Posterior cingulate gyrus (tissue), 11 donors: ENCODE data around the gene CACNA1C.
"Not testable (repeated sequence)": the region's sequence is repeated elsewhere in the genome, so short reads cannot be mapped to it uniquely, and the experiment has no call there.

ENCODE experiments used
- DNase-seq, 10 donors: peaks; one replicate each; pipeline versions ENCODE4 v3.0.0 to v3.0.0-alpha.2; 2020 to 2021; ENCODE audit warnings: mixed read lengths in 3 of 10
- intact Hi-C: fragments of 100-400 bp; cut with DNase I; formaldehyde crosslinking; loops from one replicate; pipeline ENCODE4 v1.15.1; 2023

The CACNA1C gene

GRCh38 chr12:2679068-2679815, 626.5 kb downstream of the CACNA1C start:
- DNase-seq, result peak in 2 of 10 donors; percentile 2 to 78
- intact Hi-C loops, result no loop called here

GRCh38 chr12:2679816-2680675, 627.3 kb downstream of the CACNA1C start:
- intact Hi-C loops, result no loop called here
- DNase-seq, result peak in 2 of 10 donors; percentile 5 to 70

- intact Hi-C loops, result no loop called here
- peak in 2 of 10 donors; percentile 5 to 39 for DNase-seq
These were observed 627.9 kb downstream of the CACNA1C start for GRCh38 chr12:2680676-2681039.

- intact Hi-C loops, result no loop called here
- DNase-seq, result peak in 8 of 10 donors; percentile 9 to 91 (median 57)
These were observed 628.8 kb downstream of the CACNA1C start for GRCh38 chr12:2681450-2682205.

- DNase-seq, result peak in 3 of 10 donors; percentile 13 to 85 (median 38)
- intact Hi-C loops, result no loop called here
These were observed 629.8 kb downstream of the CACNA1C start for GRCh38 chr12:2682296-2683251.

- peak in 1 of 10 donors; percentile 63 for DNase-seq
- intact Hi-C loops, result no loop called here
These were observed 630.7 kb downstream of the CACNA1C start for GRCh38 chr12:2683283-2684025.

- intact Hi-C loops, result not testable (repeated sequence)
- DNase-seq, result peak in 1 of 10 donors; percentile 4
These were observed 631.2 kb downstream of the CACNA1C start for GRCh38 chr12:2684026-2684325.

GRCh38 chr12:2685620-2686279, 633.0 kb downstream of the CACNA1C start:
- intact Hi-C loops, result not testable (repeated sequence)
- DNase-seq, result peak in 2 of 10 donors; percentile 10 to 67

GRCh38 chr12:2686280-2686646, 633.5 kb downstream of the CACNA1C start:
- peak in 1 of 10 donors; percentile 9 for DNase-seq
- intact Hi-C loops, result no loop called here

GRCh38 chr12:2687058-2687457, 634.3 kb downstream of the CACNA1C start:
- intact Hi-C loops, result no loop called here
- DNase-seq, result no peak

- no peak for DNase-seq
- intact Hi-C loops, result no loop called here
These were observed 634.9 kb downstream of the CACNA1C start for GRCh38 chr12:2687726-2688125.

- DNase-seq, result peak in 1 of 10 donors; percentile 77
- intact Hi-C loops, result no loop called here
These were observed 635.7 kb downstream of the CACNA1C start for GRCh38 chr12:2688381-2688931.

GRCh38 chr12:2689393-2689792, 636.6 kb downstream of the CACNA1C start:
- peak in 1 of 10 donors; percentile 59 for DNase-seq
- intact Hi-C loops, result no loop called here

GRCh38 chr12:2689879-2690278, 637.1 kb downstream of the CACNA1C start:
- no peak for DNase-seq
- intact Hi-C loops, result no loop called here

GRCh38 chr12:2690348-2691005, 637.7 kb downstream of the CACNA1C start:
- DNase-seq, result no peak
- intact Hi-C loops, result no loop called here

- intact Hi-C loops, result no loop called here
- DNase-seq, result peak in 1 of 10 donors; percentile 82
These were observed 638.2 kb downstream of the CACNA1C start for GRCh38 chr12:2691006-2691344.

GRCh38 chr12:2691345-2692071, 638.7 kb downstream of the CACNA1C start:
- intact Hi-C loops, result no loop called here
- DNase-seq, result peak in 1 of 10 donors; percentile 75
